Stimulated activated CD4-positive, alpha-beta T cell treated with anti-CD3 and anti-CD28 coated beads, Interleukin-12 subunit alpha, Interleukin-12 subunit beta, amount 100 ng/mL, for 24 hours (primary cell): ENCODE measurements around the gene LHX3.

ENCODE experiments used
- DNase-seq, 2 experiments: peaks; one replicate each; pipeline ENCODE4 v3.0.0-alpha.2; 2020; ENCODE audit warnings: low read depth in 2 of 2

LHX3 gene

DNA sequence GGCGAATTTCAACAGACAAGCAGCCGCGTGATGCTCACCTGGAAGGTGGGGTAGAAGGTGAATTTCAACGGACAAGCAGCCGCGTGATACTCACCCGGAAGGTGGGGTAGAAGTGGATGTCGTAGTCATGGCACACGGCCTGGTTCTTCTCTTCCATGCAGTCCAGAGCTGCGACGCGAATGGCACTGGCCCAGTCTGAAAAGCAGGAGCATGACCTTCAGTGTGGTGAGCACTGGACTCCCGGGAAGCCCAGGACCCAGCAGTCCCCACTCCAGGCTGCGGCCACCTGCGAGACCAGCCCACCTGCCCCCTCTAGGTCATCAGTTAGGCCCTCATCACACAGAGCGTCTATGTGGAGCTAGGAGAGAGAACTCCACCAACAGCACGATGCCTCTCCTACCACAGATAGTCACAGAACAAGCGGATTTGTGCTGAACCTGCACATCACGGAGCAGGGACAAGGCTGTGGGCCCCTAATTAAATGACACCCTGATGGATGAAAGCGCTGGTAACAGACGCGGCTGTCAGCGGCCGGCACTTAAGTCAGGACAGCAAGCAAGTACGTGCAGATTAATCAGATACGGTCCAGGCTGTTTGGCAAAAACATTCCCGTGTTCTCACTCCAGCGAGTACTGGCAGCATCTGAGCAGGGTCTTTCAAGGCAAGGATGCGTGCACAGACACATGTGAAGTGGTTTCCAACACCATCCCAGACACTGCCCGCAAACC is 21.9 kb upstream of the LHX3 start:
- DNase-seq: no peak

DNA sequence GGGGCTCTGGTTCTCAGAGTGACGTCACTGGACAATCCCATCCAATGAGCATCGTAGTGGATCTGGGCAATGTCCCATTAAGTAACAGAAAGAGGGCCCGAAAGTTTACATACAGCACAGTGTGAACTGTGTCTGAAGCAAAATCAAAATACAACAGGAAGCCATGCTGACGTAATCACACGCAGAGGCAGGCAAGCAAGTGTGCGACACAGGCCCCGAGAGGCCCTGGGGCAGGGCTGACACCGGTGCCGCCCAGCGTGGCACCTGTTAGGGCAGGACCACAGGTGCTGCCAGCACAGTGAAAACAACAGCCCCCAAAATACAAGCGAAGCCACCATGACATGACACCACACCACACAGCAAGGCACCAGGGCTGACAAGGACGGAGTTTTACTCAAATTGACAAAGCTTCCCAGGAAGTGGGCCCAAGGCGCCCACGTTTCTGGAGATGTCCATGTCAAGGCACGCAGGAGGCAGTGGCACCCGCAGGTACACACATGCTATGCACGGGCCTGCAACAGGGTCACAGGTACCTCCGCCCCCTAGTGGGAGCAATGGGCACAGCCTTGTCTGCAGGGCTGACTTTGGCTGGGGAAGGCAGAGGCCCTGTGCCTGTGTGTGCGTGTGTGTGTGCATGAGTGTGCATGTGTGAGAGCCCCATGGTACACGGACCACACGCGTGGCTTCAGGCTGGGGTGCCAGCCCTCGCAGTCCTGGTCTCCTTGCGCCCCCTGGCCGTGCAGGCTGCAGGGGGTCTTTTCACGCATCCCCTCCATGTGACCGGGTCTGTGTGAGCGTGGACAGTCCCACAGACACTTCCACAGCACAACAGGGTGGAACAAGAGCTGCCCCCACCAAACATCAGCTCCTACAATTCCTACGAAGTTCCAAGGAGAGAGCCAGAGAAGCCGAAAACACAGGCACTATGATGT is 21.1 kb upstream of the LHX3 start:
- peak in 1 of 2 experiments; percentile 53 for DNase-seq

DNA sequence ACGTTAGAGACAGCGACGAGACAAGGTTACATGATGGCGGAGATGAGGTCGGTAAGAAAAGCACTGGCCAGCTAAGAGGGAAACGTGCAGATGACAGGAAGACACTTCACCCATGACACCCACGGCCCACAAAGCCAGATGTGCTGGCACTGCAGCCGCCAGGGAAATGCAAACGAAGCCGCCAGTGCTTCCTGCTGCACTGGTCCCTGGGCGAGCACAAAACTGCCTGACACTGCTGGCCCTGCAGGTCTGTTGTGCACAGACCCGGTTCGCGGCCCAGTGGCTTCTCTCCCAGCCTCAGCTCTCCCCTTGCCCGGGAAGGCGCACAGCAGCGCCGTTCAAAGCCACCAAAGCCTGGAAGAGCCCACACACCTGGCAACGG is 20.4 kb upstream of the LHX3 start:
- DNase-seq: no peak

DNA sequence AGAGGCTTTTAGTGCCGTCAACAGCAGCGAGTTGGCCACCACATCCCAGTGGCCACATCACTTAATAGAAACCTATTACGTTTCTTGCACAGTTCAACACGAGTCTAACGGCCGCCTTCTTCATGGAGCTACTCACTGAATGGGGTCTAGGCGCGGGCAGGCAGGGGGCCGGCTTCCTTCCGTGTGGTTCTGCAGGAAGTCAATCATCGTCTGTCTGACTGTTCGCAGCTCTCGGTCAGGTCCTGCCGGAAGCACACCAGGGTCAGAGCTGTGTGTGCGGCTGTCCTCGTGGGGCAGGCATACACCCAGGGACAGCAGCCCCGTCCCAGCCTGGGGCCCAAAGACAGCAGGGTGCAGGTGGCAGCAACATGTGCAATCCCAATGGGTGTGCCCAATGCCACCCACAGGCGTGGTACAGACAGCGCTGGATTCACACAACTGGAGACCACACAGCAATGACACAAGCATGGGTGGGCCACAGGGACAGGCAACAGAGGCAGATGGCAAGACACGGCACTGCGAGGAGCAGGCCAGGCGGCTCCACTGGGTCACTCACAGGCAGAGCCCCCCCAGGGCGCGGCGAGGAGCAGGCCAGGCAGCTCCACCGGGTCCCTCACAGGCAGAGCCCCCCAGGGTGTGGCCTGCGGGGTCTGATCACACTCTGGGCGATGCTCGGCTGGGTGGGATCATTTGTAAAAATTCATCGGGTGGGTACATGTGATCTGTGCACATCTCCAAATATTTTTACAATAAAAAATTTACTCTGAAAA is 19.1 kb upstream of the LHX3 start:
- DNase-seq: no peak

DNA sequence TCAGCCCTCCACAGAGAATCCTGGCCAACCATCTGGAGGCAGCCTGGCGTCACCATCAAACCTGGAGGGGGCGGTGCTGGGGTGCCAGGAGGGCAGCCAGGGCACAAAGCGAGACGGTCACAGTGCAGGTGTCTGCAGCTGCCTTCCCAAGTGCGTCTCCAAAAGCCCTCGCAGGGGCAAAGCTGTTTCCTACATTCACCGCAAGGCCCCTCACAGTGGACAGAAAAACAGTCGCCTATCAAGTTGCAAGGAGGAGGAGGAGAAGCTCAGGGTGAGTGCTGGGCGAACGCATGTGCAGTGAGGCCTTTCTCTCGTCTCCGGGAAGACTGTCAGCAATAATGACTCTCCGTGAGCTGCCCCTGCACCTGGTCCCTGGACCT is 18.0 kb upstream of the LHX3 start:
- no peak for DNase-seq

DNA sequence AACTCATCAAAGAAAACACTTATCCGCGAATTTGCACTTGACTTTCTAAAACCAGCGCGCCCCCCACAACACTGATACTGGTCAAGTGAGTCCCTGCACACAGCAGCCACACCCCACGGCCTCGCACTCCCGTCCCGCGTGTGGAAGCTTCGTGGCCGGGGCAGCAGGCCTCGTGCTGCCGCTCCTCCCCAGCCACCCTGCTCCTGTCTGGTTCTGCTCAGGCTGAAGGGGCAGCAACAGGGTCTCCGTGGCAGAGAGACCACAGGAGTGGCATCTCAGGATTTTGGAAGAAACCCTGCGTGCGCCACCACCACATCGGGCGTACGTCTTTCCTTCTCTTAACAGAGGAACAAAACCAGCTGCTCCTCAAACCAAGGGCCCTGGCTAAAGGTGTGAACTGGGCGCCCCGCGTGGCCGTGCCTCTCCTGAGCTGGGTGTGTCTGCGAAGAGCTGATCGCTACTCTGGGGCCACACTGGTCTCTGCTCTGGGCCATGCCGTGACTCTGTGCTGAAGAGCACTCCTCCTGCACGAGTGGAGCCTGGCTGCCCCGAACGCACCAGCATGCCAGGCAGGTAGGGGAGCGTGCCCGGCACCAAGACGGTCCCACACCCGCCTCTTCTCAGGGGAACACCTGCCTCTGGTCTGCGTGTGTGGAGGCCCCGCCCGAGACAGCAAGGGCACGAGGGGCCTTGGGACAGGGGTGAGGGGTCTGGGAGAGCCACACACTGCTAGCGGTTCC is 17.4 kb upstream of the LHX3 start:
- no peak for DNase-seq

DNA sequence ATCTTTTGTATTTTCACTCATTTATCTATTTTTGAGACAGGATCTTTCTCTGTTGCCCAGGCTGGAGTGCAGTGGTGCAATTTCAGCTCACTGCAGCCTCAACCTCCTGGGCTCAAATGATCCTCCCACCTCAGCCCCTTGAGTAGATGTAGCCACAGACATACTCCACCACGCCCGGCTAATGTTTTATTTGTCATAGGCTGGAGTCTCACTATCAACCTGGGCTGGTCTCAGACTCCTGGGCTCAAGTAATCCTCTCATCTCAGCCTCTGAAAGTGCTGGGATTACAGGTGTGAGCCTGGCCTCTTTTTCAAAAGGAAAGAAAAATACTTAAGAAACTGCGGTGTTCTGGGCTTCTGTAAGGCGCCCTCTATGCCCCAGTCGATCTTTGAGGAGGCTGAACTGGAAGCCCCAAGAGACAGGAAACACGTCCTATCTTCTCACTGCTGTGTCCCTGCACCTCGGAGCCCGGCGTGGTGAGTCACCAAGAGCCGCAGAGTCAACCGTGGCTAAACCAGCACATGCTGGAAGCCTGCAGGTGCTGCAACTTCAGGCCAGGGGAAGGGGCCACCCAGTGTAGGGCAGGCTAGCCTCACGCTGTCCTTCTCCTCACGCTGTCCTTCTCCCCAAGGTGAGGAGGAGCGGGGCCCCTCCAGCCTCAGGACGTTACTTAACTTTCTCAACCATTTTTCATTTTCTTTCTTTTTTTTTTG is 15.2 kb upstream of the LHX3 start:
- no peak for DNase-seq

DNA sequence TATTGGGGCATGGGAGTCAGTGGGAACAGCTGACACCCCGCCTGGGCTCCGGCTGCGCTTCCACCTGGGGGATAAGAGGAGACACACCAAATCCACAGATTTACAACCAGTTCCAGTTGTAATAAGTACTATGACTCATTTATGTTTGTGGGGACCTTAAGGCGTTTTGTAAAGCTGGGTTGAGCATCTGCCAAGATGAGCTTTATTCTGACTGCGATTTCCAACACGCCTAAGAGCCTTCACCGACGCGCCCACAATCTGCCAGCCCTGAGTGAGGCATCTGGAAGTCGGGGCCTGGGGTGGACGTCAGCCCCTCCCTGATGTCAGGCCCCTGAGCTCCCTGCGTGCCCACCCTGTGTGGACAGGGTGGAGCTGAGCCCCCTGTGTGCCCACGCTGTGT is 14.3 kb upstream of the LHX3 start:
- DNase-seq: no peak

DNA sequence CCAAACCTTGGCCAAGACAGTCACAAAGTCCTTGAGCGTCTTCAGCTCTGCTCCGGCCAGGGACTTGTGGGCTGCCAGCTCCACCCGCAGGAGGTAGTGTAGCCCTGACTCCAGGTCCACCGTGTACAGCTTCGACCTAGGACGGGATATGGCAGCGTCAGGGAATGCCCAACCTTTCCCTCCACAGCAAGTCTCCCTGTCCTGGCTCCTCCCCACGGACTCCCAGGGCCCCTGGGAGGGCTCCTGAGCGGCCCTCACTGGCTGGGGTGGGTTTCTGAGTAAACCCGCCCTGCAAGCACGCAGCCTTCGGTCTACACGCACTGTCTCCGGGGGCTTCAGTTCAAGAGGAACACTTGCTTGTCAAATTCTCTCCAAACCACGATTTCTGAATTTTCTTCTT is 13.7 kb upstream of the LHX3 start:
- no peak for DNase-seq

DNA sequence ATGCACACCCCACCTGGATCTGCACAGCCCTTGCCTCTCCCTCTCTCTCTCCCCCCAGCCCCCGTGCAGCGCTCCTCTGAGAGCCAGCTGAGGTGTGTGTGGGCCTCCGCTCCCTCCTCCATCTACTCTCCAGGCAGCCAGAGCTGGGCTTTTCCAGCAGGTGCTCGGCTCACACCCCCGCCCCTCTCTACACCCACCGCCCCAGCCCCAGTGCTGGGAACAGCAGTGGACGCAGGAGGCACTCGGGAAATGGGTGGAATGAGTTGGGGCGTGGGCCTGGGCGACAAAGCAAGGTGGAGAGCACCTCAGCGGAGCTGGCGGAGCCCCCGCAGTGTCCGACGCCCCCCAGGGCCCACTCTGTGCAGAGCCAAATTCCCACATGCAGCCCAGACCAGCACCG is 13.3 kb upstream of the LHX3 start:
- no peak for DNase-seq

DNA sequence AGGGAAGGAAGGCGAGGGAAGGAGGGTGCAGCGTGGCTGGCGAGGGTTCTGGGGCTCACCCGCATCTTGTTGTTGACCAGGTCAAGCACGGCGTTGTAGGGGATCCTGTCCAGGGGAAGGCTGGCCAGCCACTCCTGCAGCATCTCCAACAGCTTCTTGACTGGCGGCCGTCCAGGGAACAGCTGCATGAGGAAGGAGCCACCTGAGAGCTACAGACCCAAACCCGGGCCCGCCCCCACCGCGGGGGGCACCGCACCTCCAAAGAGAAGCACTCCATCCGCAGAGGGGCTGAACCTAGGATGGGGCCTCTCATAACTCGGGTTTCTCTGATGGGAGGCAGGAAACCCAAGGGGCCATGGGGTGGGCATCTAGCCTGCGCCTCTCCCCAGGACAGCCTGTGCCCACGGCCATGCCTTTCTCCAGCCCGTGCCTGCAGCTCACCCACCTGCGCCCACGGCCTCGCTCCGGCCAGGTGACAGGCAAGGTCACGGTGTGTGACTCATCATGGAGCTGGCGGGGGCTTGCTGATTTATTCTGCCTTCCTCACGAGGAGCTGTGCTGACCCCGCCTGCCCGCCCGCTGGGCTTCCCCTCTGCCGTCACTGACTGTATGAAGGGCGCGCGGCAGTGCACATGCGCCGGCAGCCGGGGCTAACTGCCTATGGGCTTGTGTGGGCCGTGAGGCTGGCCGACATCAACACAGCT is 11.8 kb upstream of the LHX3 start:
- no peak for DNase-seq

DNA sequence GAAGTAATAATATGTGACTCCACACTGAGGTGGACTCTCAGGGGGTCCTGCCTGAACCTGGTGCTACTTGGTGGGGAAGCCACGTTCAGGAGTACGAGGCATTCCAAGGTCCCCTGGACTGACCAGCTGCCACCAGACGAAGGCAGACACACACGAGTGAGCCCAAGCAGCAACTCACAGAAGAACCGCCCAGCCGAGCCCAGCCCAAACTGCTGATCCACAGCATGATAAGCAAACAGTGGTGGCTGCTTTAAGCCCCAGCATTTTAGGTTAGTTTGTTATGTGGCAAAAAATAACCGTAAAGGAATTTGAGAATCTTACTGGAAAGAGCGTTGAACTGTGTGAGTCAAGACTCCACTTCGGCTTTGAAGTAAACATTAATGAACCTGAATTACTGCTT is 8.8 kb upstream of the LHX3 start:
- DNase-seq: no peak

DNA sequence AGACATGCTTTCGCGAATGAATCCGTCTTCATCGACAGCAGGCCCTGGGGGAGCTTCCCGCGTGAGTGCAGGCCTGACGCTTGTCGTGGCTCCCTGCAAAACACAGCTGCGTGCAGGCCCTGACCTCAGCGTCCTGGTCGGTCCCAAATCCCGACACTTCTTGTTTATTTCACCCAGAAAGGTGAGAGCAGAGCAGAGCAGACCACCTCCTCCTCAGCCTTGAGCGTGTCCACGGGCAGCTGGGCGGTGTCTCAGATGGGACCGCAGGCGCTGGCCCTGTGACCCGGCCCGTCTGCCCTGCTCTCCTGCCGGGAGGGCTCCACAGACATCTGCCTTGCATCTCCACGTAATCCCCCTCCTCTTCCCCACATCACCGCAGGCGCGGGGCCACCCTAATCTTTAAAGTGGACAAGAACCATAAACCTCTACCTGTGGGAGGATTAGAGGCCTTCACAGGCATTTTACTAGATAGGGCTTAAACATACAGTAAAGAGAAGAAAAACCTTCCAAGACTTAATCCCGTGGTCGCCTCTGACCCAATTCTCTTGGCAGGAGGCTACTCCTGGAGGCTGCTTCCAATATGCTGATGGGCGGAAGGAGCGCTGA is 7.5 kb upstream of the LHX3 start:
- DNase-seq: no peak

DNA sequence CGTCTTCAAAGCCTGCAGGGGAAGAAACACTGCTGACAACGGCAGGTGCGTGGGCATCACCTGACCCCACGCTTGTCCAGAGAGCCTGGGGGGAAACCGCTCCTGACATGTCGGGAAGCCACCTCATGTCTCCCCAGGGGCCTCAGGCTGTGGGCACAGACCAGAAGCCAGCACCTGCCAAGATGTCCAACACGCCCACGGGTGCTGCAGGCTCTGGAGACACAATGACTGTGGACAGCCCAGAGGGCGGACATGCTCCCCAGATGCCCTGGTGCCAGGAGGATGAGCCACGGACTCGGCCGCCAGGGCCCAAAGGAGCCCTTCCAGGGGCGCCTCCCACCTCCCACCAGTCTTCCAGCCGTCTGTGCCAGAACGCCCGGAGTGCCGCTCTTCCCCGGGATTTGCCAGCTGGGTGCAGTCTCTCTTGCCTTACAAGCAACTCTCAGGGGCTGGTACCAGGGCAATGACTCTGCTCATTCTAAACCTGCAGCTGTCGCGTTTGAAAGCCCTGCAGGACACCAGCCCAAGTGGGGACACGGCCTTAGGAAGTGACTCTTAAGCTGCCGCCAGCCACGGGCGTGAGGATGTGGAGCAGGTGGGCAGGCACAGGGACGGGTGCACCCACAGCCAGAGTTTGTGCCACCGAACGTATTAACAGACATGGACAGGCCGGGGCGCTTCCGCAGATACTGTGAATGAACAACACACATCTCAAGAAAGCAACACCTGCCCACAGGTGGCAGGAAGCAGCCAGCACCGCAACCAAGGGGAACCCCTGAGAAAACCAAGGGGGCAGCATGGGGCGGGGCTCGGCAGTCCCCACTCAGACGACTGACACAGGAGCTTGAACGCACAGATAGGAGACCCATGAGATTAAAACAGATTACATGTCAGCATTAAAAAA is 6.8 kb upstream of the LHX3 start:
- no peak for DNase-seq

DNA sequence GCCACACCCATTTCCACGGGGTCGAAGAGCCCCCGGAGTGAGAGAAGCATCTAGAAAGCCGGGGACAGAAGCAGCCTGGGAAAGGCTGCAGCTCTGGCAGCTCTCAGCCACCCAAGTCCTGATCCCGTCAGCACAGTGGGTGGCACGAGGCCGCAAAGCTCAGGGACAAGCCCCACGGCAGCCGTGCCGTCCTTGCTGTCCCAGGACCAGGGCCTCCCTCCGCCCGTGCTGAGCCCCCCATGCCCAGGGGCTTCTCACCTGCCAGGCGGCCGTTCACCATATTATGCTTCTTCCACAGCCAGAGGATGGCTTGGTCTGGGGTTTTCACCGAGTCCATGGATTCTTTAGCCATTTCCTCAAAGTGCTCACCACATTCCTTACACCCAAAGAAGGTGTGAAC is 6.1 kb upstream of the LHX3 start:
- no peak for DNase-seq

DNA sequence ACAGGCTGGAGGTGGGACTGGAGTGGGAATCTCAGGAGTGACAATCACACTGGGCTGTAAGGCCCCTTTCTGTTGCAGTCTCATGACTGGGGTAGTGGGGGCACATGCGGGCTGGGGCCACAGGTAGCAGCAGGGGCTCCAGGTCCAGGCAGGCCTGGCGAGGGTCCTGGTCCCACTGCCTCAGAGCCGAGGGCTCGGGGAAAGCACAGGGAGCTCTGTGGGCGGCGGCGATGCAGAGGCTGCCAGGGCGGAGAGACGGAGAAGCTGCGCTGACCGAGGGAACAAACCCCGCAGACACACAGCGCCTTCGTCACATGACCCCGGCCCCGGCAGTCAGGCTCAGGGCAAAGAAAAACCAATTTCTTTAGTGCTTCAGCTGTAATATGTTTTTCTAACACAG is 5.3 kb upstream of the LHX3 start:
- no peak for DNase-seq

DNA sequence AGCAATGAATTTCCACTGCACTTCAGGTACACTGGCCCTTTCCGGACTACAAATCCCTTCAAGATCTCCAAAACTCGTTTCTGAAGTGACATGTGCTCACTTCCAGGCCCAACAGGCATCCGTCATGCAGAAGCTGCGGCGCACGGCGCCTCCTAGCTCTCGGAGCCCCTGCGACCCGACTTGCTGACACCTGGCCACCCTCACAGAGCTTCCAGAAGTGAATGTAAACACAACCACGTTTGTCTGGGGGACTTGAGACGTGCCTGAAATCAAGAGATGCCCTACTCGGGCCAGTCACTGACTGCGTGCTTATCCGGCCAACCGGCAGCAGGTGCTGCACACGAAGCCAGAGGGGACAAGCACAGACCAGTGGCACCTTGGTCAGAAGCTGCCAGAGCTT is 4.9 kb upstream of the LHX3 start:
- DNase-seq: no peak

DNA sequence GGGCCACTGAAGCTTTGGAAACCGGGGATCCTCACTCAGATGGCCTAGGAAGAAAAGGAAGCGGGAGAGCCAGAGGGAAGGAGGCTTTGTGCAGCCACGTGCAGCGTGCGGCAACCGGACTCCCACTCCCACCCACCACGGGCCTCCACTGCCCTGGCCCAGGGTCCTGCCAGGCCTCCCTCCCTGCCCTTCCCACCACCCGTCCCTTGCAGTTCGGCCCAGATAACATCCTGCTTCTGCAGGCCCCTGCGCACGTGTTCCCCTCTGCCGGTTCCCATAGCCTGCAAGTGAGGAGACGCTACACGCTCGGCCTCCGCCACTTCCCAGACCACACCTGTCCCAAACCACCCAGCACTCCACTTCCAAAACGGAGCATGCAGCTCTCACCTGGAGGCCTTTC is 4.3 kb upstream of the LHX3 start:
- no peak for DNase-seq

DNA sequence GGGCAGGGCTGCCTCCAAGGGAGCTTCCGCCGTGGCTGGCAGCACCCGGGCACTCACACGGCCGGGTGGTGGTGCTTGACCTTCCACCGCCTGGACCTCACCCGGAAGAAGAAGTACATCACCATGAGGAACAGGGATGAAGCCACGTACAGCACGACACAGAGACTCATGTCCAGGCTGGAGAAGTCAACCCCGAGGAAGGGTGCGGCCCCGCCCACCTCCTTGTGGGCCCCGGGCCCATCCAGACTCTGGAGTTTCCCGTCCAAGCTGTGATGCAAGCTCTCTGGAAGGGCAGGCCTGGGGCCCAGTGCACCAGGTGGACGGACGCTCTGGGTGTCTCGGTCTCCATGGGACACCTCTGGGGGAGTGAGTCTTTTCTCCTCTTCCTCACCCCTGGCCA is 3.7 kb upstream of the LHX3 start:
- DNase-seq: no peak
